ENCODE data around the gene COL13A1. TPM values are rescaled to one million over a fixed set of nuclear protein-coding genes. Genes with fewer than 3 reads are reported as not detected.

COL13A1 gene
- total RNA-seq, 1 experiment from 2014 or later = 5.9 TPM

- ATAC-seq = peak; percentile 96
- TF ChIP-seq, protein P1, sequence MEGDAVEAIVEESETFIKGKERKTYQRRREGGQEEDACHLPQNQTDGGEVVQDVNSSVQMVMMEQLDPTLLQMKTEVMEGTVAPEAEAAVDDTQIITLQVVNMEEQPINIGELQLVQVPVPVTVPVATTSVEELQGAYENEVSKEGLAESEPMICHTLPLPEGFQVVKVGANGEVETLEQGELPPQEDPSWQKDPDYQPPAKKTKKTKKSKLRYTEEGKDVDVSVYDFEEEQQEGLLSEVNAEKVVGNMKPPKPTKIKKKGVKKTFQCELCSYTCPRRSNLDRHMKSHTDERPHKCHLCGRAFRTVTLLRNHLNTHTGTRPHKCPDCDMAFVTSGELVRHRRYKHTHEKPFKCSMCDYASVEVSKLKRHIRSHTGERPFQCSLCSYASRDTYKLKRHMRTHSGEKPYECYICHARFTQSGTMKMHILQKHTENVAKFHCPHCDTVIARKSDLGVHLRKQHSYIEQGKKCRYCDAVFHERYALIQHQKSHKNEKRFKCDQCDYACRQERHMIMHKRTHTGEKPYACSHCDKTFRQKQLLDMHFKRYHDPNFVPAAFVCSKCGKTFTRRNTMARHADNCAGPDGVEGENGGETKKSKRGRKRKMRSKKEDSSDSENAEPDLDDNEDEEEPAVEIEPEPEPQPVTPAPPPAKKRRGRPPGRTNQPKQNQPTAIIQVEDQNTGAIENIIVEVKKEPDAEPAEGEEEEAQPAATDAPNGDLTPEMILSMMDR (IDR thresholded peaks at IDR 0.05 in 2 of 3, conservative IDR thresholded peaks at IDR 0.05 in 1 of 3; ENCODE audit: borderline replicate concordance in 1 of 3, insufficient read depth in 1 of 3, low read depth in 2 of 3, low read length in 2 of 3) = peak; percentile 35 to 55 (median 50); a peak in 5 of 6 replicates
- TF ChIP-seq SRF (IDR thresholded peaks at IDR 0.05; ENCODE audit: low read depth) (no peak), ELF1 (IDR thresholded peaks at IDR 0.05; ENCODE audit: borderline replicate concordance, low read depth) (no peak), ZFX (IDR thresholded peaks at IDR 0.05) (no peak), JUND (IDR thresholded peaks at IDR 0.05) (no peak), RAD21 (IDR thresholded peaks at IDR 0.05; ENCODE audit: low read depth) (peak; percentile 64), YY1 (IDR thresholded peaks at IDR 0.05; ENCODE audit: extremely low read depth, insufficient replicate concordance, low read depth, low read length) (no peak), ZNF274 (IDR thresholded peaks at IDR 0.05; ENCODE audit: low read depth, low read length) (no peak), SP1 (IDR thresholded peaks at IDR 0.05; ENCODE audit: low read depth) (no peak), CEBPB (IDR thresholded peaks at IDR 0.05; ENCODE audit: low read depth) (no peak), TCF7L2 (IDR thresholded peaks at IDR 0.05; ENCODE audit: borderline replicate concordance, extremely low read depth, insufficient read depth, insufficient read length) (no peak)
- Histone ChIP-seq H3K36me3 (ENCODE audit: control insufficient read depth in 1 of 2, insufficient read depth in 2 of 2, low read length in 2 of 2) (no peaks in the 10 kb centered on the region), H3K27me3 (ENCODE audit: insufficient read depth, low read length) (no peaks in the 10 kb centered on the region), H3K4me2 (ENCODE audit: low read length) (no peak overlapping the region), H3K4me1 (ENCODE audit: control insufficient read depth in 1 of 2, insufficient read depth in 2 of 2, low read length in 2 of 2) (peaks cover 0 to 3% of the 10 kb centered on the region in 2 experiments; a peak in 1 of 4 replicates), H2AFZ (ENCODE audit: low read depth, low read length, poor library complexity, severe bottlenecking) (no peak overlapping the region), H3K79me2 (ENCODE audit: insufficient read depth, low read length) (no peaks in the 10 kb centered on the region), H3K9ac (ENCODE audit: low read length) (no peak overlapping the region), H3K27ac (ENCODE audit: low read depth, low read length) (no peak overlapping the region), H3K9me3 (ENCODE audit: control insufficient read depth in 1 of 2, insufficient read depth in 1 of 2, low read depth in 1 of 2, low read length in 2 of 2) (no peaks in the 10 kb centered on the region), H3K4me3 (replicated peaks in 1 of 2; ENCODE audit: low read depth in 1 of 2, low read length in 2 of 2) (no peak overlapping the region), H3K9me2 (ENCODE audit: insufficient read depth) (no peaks in the 10 kb centered on the region), H4K20me1 (ENCODE audit: insufficient read depth) (no peaks in the 10 kb centered on the region)
- DNase-seq (ENCODE audit: low read depth, low spot score) = no peak
- ChIA-PET CTCF (interaction anchor here (0.6 to 3.0 kb wide), 10 partner anchors 9 to 338 kb away, joined by 3 to 38 read pairs (median 4); partner anchors contain the start of gene TYSND1), POLR2A (interaction anchor here (1.3 kb wide), 1 partner anchor 97 kb away, joined by 3 read pairs; no protein-coding TSS in a partner anchor), RAD21 (ENCODE audit: low non-redundant PET in 1 of 2, low total read pairs in 2 of 2, uncharacterized antibody in 2 of 2, unreplicated experiment in 2 of 2) (interaction anchor here (0.7 to 1.6 kb wide), 5 partner anchors 21 to 75 kb away, joined by 3 to 7 read pairs (median 5); no protein-coding TSS in a partner anchor)
- BruUV-seq (replicated peaks) = no TSS peak
- intact Hi-C loops (cut with micrococcal nuclease) = loop anchor here (2.0 to 10.0 kb wide), 2 partner anchors 31 to 71 kb away; no protein-coding TSS in a partner anchor
Observed at GRCh38 chr10:69883310-69884023, 81.8 kb downstream of the COL13A1 start.
